ENCODE results near the gene DEFB116. TPM values are rescaled to one million over a fixed set of nuclear protein-coding genes. Genes with fewer than 3 reads are reported as not detected.
"Not testable (repeated sequence)": the region's sequence is repeated elsewhere in the genome, so short reads cannot be mapped to it uniquely, and the experiment has no call there.

The DEFB116 gene, protein sequence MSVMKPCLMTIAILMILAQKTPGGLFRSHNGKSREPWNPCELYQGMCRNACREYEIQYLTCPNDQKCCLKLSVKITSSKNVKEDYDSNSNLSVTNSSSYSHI
- total RNA-seq (2021; fragmentation: NEBNext Ultra II Directional; extraction: Animal tissue kit (Norgen Biotek cat#: 25700)): not detected
- long read RNA-seq: 0 reads

DNA sequence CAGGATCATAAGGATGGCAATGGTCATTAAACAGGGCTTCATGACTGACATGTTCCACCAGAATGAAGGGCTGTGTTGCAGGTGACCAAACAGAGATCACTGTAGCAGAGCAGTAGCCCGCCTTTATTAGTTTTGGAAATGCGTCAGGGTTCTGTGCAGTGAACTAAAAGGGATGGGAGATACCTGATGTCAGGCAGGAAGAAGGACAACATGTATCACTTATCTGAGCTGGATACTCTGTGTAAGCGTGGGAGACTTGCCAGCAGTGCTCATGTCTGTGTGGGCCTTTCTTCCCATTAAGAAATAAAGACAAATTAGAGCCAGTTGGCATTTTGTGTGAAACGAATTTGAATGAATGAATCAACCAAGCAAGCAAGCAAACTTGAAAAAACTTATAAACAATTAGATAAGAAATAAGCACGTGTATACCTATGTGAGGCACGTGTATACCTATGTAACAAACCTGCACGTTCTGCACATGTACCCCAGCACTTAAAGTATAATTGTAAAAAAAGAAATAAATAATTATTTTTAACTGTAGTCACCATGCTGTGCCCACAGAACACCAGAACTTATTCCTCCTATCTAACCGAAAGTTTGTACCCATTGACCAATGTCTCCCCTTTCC lies at the start of gene DEFB116:
Gene DEFB116 (minus strand): TSS at position 51 of the 628 bp plus-strand sequence. CDS start 0 bp downstream, at position 51.
- Mint-ChIP-seq H3K4me1 (ENCODE audit: low read depth) (no peaks in the 10 kb centered on the region; the same call in 1 of the 2 replicates), H3K36me3 (ENCODE audit: low read depth) (no peaks in the 10 kb centered on the region), H3K4me3 (no peak within 1 kb of the TSS), H3K9me3 (no peaks in the 10 kb centered on the region), H3K27ac (no peak within 1 kb of the TSS), H3K27me3 (ENCODE audit: insufficient read depth) (no peaks in the 10 kb centered on the region)
- TF ChIP-seq, protein P1, sequence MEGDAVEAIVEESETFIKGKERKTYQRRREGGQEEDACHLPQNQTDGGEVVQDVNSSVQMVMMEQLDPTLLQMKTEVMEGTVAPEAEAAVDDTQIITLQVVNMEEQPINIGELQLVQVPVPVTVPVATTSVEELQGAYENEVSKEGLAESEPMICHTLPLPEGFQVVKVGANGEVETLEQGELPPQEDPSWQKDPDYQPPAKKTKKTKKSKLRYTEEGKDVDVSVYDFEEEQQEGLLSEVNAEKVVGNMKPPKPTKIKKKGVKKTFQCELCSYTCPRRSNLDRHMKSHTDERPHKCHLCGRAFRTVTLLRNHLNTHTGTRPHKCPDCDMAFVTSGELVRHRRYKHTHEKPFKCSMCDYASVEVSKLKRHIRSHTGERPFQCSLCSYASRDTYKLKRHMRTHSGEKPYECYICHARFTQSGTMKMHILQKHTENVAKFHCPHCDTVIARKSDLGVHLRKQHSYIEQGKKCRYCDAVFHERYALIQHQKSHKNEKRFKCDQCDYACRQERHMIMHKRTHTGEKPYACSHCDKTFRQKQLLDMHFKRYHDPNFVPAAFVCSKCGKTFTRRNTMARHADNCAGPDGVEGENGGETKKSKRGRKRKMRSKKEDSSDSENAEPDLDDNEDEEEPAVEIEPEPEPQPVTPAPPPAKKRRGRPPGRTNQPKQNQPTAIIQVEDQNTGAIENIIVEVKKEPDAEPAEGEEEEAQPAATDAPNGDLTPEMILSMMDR (IDR thresholded peaks at IDR 0.05): no peak
- DNase-seq: no peak

DNA sequence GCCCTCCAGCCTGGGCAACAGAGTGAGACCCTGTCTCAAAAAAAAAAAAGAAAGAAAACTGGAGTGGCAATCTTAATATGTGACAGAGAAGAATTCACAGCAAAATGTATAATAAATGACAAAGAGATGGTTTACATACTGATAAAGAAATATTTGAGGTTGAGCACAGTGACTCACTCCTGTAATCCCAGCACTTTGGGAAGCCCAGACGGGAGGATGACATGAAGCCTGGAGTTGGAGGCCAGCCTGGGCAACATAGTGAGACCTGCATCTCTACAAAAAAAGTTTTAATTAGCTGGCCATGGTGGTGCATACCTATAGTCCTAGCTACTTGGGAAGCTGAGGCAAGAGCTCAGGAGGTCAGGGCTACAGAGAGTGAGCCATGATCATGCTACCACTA lies 47.6 kb upstream of the DEFB116 start:
- H3K9me3 Mint-ChIP-seq: no peaks in the 10 kb centered on the region
- H3K27me3 Mint-ChIP-seq (ENCODE audit: insufficient read depth): no peaks in the 10 kb centered on the region

DNA sequence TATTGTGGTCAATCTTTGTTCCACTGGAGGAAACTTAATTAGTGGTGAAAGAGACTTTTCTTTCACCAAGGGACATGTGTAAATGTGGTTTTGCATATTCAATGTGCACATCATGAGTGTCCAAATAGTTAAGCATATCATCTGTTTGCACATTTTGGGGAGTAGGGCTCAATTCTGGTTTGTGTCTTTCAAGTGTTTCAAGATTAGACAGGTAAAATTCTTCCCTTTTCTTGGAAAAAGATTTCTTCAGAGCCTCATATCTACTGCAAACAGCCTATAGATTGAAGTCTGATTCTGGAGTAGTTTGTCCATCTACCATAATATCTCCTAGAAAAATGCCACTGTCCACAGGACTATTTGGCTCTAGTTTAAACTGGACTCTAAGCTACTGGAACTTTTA lies 33.1 kb upstream of the DEFB116 start:
- Mint-ChIP-seq H3K36me3 (ENCODE audit: low read depth) (no peaks in the 10 kb centered on the region), H3K4me1 (ENCODE audit: low read depth) (no peaks in the 10 kb centered on the region), H3K27me3 (ENCODE audit: insufficient read depth) (no peaks in the 10 kb centered on the region; the same call in 1 of the 2 replicates), H3K4me3 (no peak overlapping the region), H3K9me3 (no peaks in the 10 kb centered on the region), H3K27ac (no peak overlapping the region)
- no peak for DNase-seq
- TF ChIP-seq, protein P1 (IDR thresholded peaks at IDR 0.05): no peak

More for the DNA sequence above, 47.6 kb upstream of the DEFB116 start:
- TF ChIP-seq, protein P1 (IDR thresholded peaks at IDR 0.05): no peak
- DNase-seq: no peak
- H3K4me1 Mint-ChIP-seq (ENCODE audit: low read depth): no peaks in the 10 kb centered on the region
- H3K36me3 Mint-ChIP-seq (ENCODE audit: low read depth): no peaks in the 10 kb centered on the region
- no peak overlapping the region for H3K27ac Mint-ChIP-seq
- no peak overlapping the region for H3K4me3 Mint-ChIP-seq

DNA sequence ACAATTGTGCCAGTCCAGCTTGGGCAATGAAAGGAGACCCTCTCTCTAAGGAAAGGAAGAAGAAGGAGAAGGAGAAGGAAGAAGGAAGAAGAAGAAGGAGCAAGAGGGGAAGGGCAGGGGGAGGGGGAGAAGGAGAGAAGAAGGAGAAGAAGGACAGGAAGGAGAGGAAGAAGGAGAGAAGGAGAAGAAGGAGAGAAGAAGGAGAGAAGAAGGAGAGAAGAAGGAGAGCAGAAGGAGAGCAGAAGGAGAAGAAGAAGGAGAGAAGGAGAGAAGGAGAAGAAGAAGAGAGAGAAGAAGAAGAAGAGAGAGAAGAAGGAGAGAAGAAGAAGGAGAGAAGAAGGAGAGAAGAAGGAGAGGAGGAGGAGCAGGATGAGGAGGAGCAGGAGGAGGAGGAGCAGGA lies 22.5 kb upstream of the DEFB116 start:
- TF ChIP-seq, protein P1 (IDR thresholded peaks at IDR 0.05): no peak
- no peak for DNase-seq
- peaks cover 5% of the 10 kb centered on the region; the same call in 1 of the 2 replicates for H3K9me3 Mint-ChIP-seq
- H3K4me3 Mint-ChIP-seq: no peak overlapping the region
- H3K36me3 Mint-ChIP-seq (ENCODE audit: low read depth): no peaks in the 10 kb centered on the region
- H3K27me3 Mint-ChIP-seq (ENCODE audit: insufficient read depth): no peaks in the 10 kb centered on the region
- H3K27ac Mint-ChIP-seq: no peak overlapping the region
- H3K4me1 Mint-ChIP-seq (ENCODE audit: low read depth): no peaks in the 10 kb centered on the region

GRCh38 chr20:31322504-31322903 lies 14.1 kb upstream of the DEFB116 start:
- Mint-ChIP-seq H3K36me3 (ENCODE audit: low read depth) (no peaks in the 10 kb centered on the region), H3K27me3 (ENCODE audit: insufficient read depth) (peaks cover 2% of the 10 kb centered on the region), H3K4me3 (no peak overlapping the region), H3K4me1 (ENCODE audit: low read depth) (no peaks in the 10 kb centered on the region), H3K9me3 (no peaks in the 10 kb centered on the region; the same call in 1 of the 2 replicates), H3K27ac (no peak overlapping the region)
- DNase-seq: no peak
- TF ChIP-seq, protein P1 (IDR thresholded peaks at IDR 0.05): no peak

DNA sequence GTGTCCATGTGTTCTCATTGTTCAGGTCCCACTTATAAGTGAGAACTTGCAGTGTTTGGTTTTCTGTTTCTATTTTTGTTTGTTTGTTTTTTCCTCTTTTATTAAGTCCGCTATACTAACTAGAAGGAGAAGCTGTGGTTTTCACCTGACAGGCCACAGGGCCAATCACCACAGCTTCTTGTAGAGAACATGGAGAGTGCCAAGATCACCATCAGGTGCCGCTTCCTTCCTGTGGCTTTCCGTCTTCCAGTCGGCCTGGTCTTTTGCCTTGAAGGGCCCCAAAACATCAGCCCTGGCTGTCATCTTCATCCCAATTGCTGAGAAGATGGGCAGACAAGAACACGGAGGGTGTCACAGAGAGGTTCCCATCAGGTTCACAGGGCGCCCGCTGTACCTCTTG lies 23.4 kb downstream of the DEFB116 start:
- not testable (repeated sequence) for DNase-seq; H3K27me3 Mint-ChIP-seq (ENCODE audit: insufficient read depth); H3K4me3 Mint-ChIP-seq; H3K27ac Mint-ChIP-seq; H3K4me1 Mint-ChIP-seq (ENCODE audit: low read depth); H3K36me3 Mint-ChIP-seq (ENCODE audit: low read depth)
- peaks cover 34% of the 10 kb centered on the region for H3K9me3 Mint-ChIP-seq

Measured in HFFc6 (cell line).